Activated CD4-positive, CD25-positive, alpha-beta regulatory T cell treated with anti-CD3 and anti-CD28 coated beads, Interleukin-2, amount 50 U/mL, for 24 hours (primary cell): ENCODE data around the gene PTPMT1.

Experiments
- ATAC-seq, 2 donors: fragments of 150-1000 bp; cut with Tn5 transposase; one replicate each; pipeline ENCODE4 v1.10.0; 2021; ENCODE audit warnings: mild to moderate bottlenecking in 1 of 2, moderate library complexity in 1 of 2

PTPMT1 gene

GRCh38 chr11:47616726-47617416, 51.5 kb downstream of the PTPMT1 start:
- no peak for ATAC-seq

- ATAC-seq = no peak
These were observed 52.0 kb downstream of the PTPMT1 start for GRCh38 chr11:47617417-47617809.

- no peak for ATAC-seq
These were observed 55.5 kb downstream of the PTPMT1 start for GRCh38 chr11:47620836-47621378.
